Endodermal cell (in vitro differentiated cells): ENCODE results near the gene IL18RAP. TPM values are rescaled to one million over a fixed set of nuclear protein-coding genes. Genes with fewer than 3 reads are reported as not detected.

Experiments
- DNase-seq: peaks from one replicate; pipeline ENCODE4 v3.0.0-alpha.2; 2017
- H3K27ac ChIP-seq: 2 replicates; pipeline ENCODE4 v1.5.1; 2013; ENCODE audit warnings: mild to moderate bottlenecking, low read depth, low read length, moderate library complexity
- H3K27me3 ChIP-seq: 2 replicates; pipeline ENCODE4 v1.6.1; 2013; ENCODE audit warnings: mild to moderate bottlenecking, low read length, moderate library complexity; ENCODE audit not compliant: insufficient read depth, control insufficient read depth, poor library complexity, severe bottlenecking
- H3K36me3 ChIP-seq: 2 replicates; pipeline ENCODE4 v1.7.0; 2013; ENCODE audit warnings: mild to moderate bottlenecking, low read length, moderate library complexity; ENCODE audit not compliant: control insufficient read depth, insufficient read depth
- H3K4me1 ChIP-seq: one replicate; pipeline ENCODE4 v1.7.0; 2013; ENCODE audit warnings: low read length; ENCODE audit not compliant: control insufficient read depth, insufficient read depth
- H3K4me3 ChIP-seq: 2 replicates; pipeline ENCODE4 v1.5.1; 2013; ENCODE audit warnings: mild to moderate bottlenecking, low read length, moderate library complexity
- H3K9ac ChIP-seq: 2 replicates; pipeline ENCODE4 v1.6.1; 2013; ENCODE audit warnings: mild to moderate bottlenecking, low read length, moderate library complexity; ENCODE audit not compliant: poor library complexity, severe bottlenecking; ENCODE audit errors: extremely low read depth
- H3K9me3 ChIP-seq: 2 replicates; pipeline ENCODE4 v1.6.1; 2013; ENCODE audit warnings: mild to moderate bottlenecking, low read length, moderate library complexity; ENCODE audit not compliant: control insufficient read depth
- H3K27ac Mint-ChIP-seq: 2 replicates; pipeline ENCODE4 v1.8.0; 2020; ENCODE audit warnings: mixed read lengths
- H3K27me3 Mint-ChIP-seq: 2 replicates; pipeline ENCODE4 v1.8.0; 2021; ENCODE audit warnings: mild to moderate bottlenecking, mixed read lengths; ENCODE audit not compliant: insufficient read depth
- H3K36me3 Mint-ChIP-seq: 2 replicates; pipeline ENCODE4 v1.8.0; 2020; ENCODE audit warnings: low read depth, mixed read lengths
- H3K4me1 Mint-ChIP-seq: 2 replicates; pipeline ENCODE4 v1.8.0; 2020; ENCODE audit warnings: mixed read lengths
- H3K4me3 Mint-ChIP-seq: 2 replicates; pipeline ENCODE4 v1.8.0; 2020; ENCODE audit warnings: mild to moderate bottlenecking, moderate library complexity, mixed read lengths
- H3K9me3 Mint-ChIP-seq: 2 replicates; pipeline ENCODE4 v1.8.0; 2020; ENCODE audit warnings: mild to moderate bottlenecking, mixed read lengths
- CTCF ChIP-seq: fragments of 200-600 bp; sonication (generic); conservative IDR thresholded peaks from 2 replicates; pipeline ENCODE4 v1.5.0; 2021; ENCODE audit warnings: antibody characterized with exemption, mild to moderate bottlenecking
- WGBS, 2 experiments: methylation state at CpG; one replicate each; pipeline versions ENCODE4 v1.1.5 to v1.1.7; 2013; ENCODE audit warnings: missing lambda C conversion rate in 2 of 2, mixed read lengths in 1 of 2; ENCODE audit not compliant: insufficient coverage in 1 of 2, insufficient read length in 1 of 2; 5-methylcytosine and 5-hydroxymethylcytosine counted together
- total RNA-seq, 2 donors: library from RNA; stranded (reverse); fragmentation: NEBNext Ultra II Directional in 1 of 2; extraction: Animal tissue kit (Norgen Biotek cat#: 25700) in 1 of 2; gene quantifications; 2 replicates in 1 of 2; 3 replicates in 1 of 2; pipeline ENCODE4 v1.2.1, GENCODE V29; 2021

Gene IL18RAP
- total RNA-seq, 2 donors from 2014 or later: 0.11 TPM; not detected in 1

- H3K36me3 Mint-ChIP-seq: no peaks in the 10 kb centered on the region
- H3K27ac Mint-ChIP-seq: no peak overlapping the region
- peaks cover 3% of the 10 kb centered on the region for H3K4me1 Mint-ChIP-seq
- no peaks in the 10 kb centered on the region for H3K4me1 ChIP-seq
- no peaks in the 10 kb centered on the region for H3K9me3 Mint-ChIP-seq
- no peaks in the 10 kb centered on the region for H3K9me3 ChIP-seq
- no peak for TF ChIP-seq CTCF
- no peak overlapping the region for H3K4me3 Mint-ChIP-seq
- H3K27me3 ChIP-seq: no peaks in the 10 kb centered on the region
- H3K27me3 Mint-ChIP-seq: no peaks in the 10 kb centered on the region
- no peak for DNase-seq
- H3K9ac ChIP-seq: no peak overlapping the region
- H3K36me3 ChIP-seq: no peaks in the 10 kb centered on the region
- no peak overlapping the region for H3K27ac ChIP-seq
- no peak overlapping the region for H3K4me3 ChIP-seq
- 79 to 81% methylated on average over 7 of the region's 7 CpGs for WGBS, 2 experiments
Observed at GRCh38 chr2:102481931-102482330, 59.0 kb downstream of the IL18RAP start.

DNA sequence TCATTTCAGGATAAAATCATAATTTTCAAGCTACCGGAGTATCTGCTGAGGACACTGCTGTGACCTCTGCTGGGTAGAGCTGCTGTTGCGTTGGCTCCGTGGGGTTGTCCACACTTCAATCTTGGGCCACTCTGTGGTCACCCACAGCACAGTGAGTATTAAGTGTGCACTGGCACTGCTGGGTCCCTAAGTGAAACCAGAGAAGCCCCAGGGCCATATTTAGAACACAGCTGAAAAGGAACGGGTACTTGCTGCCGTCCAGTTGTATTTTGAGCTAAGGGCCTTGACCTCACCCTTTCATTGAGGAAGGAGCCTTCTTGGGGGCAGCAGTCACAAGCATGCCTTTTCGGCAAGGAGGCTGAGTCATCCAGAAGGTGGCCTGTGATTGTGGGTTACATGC is 60.1 kb downstream of the IL18RAP start:
- Histone ChIP-seq H3K27ac (no peak overlapping the region), H3K27me3 (no peaks in the 10 kb centered on the region), H3K4me3 (no peak overlapping the region), H3K36me3 (no peaks in the 10 kb centered on the region), H3K9me3 (no peaks in the 10 kb centered on the region), H3K4me1 (no peaks in the 10 kb centered on the region), H3K9ac (no peak overlapping the region)
- H3K9me3 Mint-ChIP-seq: no peaks in the 10 kb centered on the region
- TF ChIP-seq CTCF: no peak
- no peak for DNase-seq
- no peaks in the 10 kb centered on the region for H3K36me3 Mint-ChIP-seq
- H3K4me1 Mint-ChIP-seq: peaks cover 3% of the 10 kb centered on the region
- no peak overlapping the region for H3K27ac Mint-ChIP-seq
- 94% methylated on average over 6 of the region's 6 CpGs for WGBS, 2 experiments
- H3K4me3 Mint-ChIP-seq: no peak overlapping the region
- no peaks in the 10 kb centered on the region for H3K27me3 Mint-ChIP-seq

GRCh38 chr2:102484310-102485061 is 61.5 kb downstream of the IL18RAP start:
- Histone ChIP-seq H3K9me3 (no peaks in the 10 kb centered on the region), H3K4me1 (no peaks in the 10 kb centered on the region), H3K27ac (no peak overlapping the region), H3K36me3 (no peaks in the 10 kb centered on the region), H3K9ac (no peak overlapping the region), H3K27me3 (no peaks in the 10 kb centered on the region), H3K4me3 (no peak overlapping the region)
- Mint-ChIP-seq H3K27ac (no peak overlapping the region), H3K9me3 (no peaks in the 10 kb centered on the region), H3K36me3 (no peaks in the 10 kb centered on the region), H3K4me1 (peaks cover 3% of the 10 kb centered on the region), H3K4me3 (no peak overlapping the region), H3K27me3 (no peaks in the 10 kb centered on the region)
- TF ChIP-seq CTCF: no peak
- 82 to 91% methylated on average over 3 to 6 of the region's 6 CpGs for WGBS, 2 experiments
- DNase-seq: no peak
